Tibial artery (tissue), 4 donors: ENCODE results near the gene TMEM269.

Experiments used
- DNase-seq, 2 donors: peaks; one replicate each; pipeline ENCODE4 v3.0.0-alpha.2; 2019
- H3K27ac ChIP-seq, 2 donors: fragments of 200-600 bp; sonication (generic) in 1 of 2; 1 replicate in 1 of 2; 2 replicates in 1 of 2; pipeline ENCODE4 v1.5.1; 2018 to 2019; ENCODE audit warnings: mild to moderate bottlenecking in 1 of 2
- H3K27me3 ChIP-seq, 2 donors: fragments of 200-600 bp; sonication (generic) in 1 of 2; one replicate each; pipeline versions ENCODE4 v1.5.1 to v1.6.0; 2016 to 2019
- H3K36me3 ChIP-seq, 3 donors: fragments of 200-600 bp; sonication (generic) in 2 of 3; one replicate each; pipeline ENCODE4 v1.5.1; 2016 to 2019; ENCODE audit warnings: mild to moderate bottlenecking in 2 of 3
- H3K4me1 ChIP-seq, 4 donors: fragments of 200-600 bp; sonication (generic) in 2 of 4; 1 replicate in 3 of 4; 2 replicates in 1 of 4; pipeline ENCODE4 v1.5.1; 2016 to 2019
- H3K4me3 ChIP-seq, 2 donors: fragments of 200-600 bp; sonication (generic) in 1 of 2; 1 replicate in 1 of 2; 2 replicates in 1 of 2; pipeline ENCODE4 v1.5.1; 2018 to 2019; ENCODE audit warnings: mild to moderate bottlenecking in 2 of 2
- H3K9me3 ChIP-seq, 3 donors: fragments of 200-600 bp; sonication (generic) in 1 of 3; one replicate each; pipeline ENCODE4 v1.5.1; 2016 to 2019
- intact Hi-C: fragments of 100-400 bp; cut with DNase I; formaldehyde crosslinking; loops from one replicate; pipeline ENCODE4 v1.15.0; 2023; ENCODE audit warnings: low total_unique reads
- TF ChIP-seq, protein P1 (sequence below), 2 experiments: fragments of 200-600 bp in 1 of 2; fragments of 450-650 bp in 1 of 2; IDR thresholded peaks; one replicate each; pipeline ENCODE4 v1.5.1; 2017 to 2019; ENCODE audit warnings: antibody characterized with exemption in 2 of 2, mild to moderate bottlenecking in 1 of 2, moderate library complexity in 1 of 2

The TMEM269 gene

DNA sequence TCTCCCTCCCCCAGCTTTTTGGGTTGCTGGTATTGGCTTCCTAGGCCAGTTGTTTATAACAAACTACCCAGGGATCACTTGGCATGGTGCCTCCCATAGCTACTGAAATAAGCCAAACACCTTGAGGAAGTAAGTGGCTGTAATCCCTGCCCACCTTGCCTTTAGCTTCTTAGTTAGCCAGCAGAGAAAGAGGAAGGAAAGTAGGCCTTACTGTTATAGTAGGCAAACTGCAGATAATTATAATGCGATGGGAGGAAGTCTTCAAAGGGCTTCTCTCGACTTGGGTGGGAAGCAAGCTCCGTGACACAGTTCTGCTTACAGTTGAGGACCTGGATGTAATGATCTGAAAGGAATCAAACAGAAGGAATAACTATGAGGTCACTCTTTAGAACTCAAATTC, 26.1 kb upstream of the TMEM269 start:
- H3K36me3 ChIP-seq, result peaks cover 66 to 81% (median 73%) of the 10 kb centered on the region in 3 donors

GRCh38 chr1:42759114-42759513, 25.7 kb upstream of the TMEM269 start:
- Histone ChIP-seq H3K27ac (no peak overlapping the region), H3K27me3 (no peaks in the 10 kb centered on the region), H3K4me1 (peaks cover 0 to 9% (median 2%) of the 10 kb centered on the region in 4 donors), H3K36me3 (peaks cover 61 to 77% (median 68%) of the 10 kb centered on the region in 3 donors), H3K9me3 (no peaks in the 10 kb centered on the region), H3K4me3 (no peak overlapping the region)
- DNase-seq, result no peak
- TF ChIP-seq, protein P1, sequence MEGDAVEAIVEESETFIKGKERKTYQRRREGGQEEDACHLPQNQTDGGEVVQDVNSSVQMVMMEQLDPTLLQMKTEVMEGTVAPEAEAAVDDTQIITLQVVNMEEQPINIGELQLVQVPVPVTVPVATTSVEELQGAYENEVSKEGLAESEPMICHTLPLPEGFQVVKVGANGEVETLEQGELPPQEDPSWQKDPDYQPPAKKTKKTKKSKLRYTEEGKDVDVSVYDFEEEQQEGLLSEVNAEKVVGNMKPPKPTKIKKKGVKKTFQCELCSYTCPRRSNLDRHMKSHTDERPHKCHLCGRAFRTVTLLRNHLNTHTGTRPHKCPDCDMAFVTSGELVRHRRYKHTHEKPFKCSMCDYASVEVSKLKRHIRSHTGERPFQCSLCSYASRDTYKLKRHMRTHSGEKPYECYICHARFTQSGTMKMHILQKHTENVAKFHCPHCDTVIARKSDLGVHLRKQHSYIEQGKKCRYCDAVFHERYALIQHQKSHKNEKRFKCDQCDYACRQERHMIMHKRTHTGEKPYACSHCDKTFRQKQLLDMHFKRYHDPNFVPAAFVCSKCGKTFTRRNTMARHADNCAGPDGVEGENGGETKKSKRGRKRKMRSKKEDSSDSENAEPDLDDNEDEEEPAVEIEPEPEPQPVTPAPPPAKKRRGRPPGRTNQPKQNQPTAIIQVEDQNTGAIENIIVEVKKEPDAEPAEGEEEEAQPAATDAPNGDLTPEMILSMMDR (IDR thresholded peaks at IDR 0.05), result no peak
- intact Hi-C loops, result loop anchor here (5.0 kb wide), 1 partner anchor 77 kb away; the partner anchor contains the start of gene YBX1

More for the DNA sequence above, 26.1 kb upstream of the TMEM269 start:
- H3K27ac ChIP-seq, result no peak overlapping the region
- intact Hi-C loops, result loop anchor here (5.0 kb wide), 1 partner anchor 76 kb away; the partner anchor contains the start of gene YBX1
- no peak overlapping the region for H3K4me3 ChIP-seq
- no peaks in the 10 kb centered on the region for H3K9me3 ChIP-seq
- no peaks in the 10 kb centered on the region for H3K27me3 ChIP-seq
- DNase-seq, result no peak
- H3K4me1 ChIP-seq, result peaks cover 0 to 5% (median 0%) of the 10 kb centered on the region in 4 donors
- TF ChIP-seq, protein P1 (IDR thresholded peaks at IDR 0.05), result no peak

DNA sequence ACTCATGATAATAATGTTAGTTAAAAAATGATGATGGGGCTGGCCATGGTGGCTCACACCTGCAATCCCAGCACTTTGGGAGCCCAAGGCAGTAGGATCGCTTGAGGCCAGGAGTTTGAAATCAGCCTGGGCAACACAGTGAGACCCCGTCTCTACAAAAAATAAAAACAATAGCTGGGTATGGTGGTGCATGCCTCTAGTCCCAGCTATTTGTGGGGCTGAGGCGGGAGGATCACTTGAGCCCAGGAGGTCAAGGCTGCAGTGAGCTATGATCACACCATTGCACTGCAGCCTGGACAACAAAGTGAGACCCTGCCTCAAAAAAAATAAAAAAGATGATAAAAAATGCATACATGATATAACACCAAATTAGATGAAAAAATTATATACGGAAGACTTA, 23.2 kb upstream of the TMEM269 start:
- TF ChIP-seq, protein P1 (IDR thresholded peaks at IDR 0.05), result no peak
- Histone ChIP-seq H3K36me3 (peaks cover 37 to 52% (median 44%) of the 10 kb centered on the region in 3 donors), H3K4me1 (peaks cover 0 to 23% (median 10%) of the 10 kb centered on the region in 4 donors), H3K27ac (no peak overlapping the region), H3K27me3 (no peaks in the 10 kb centered on the region), H3K9me3 (no peaks in the 10 kb centered on the region), H3K4me3 (no peak overlapping the region)
- intact Hi-C loops, result no loop called here
- DNase-seq, result no peak

DNA sequence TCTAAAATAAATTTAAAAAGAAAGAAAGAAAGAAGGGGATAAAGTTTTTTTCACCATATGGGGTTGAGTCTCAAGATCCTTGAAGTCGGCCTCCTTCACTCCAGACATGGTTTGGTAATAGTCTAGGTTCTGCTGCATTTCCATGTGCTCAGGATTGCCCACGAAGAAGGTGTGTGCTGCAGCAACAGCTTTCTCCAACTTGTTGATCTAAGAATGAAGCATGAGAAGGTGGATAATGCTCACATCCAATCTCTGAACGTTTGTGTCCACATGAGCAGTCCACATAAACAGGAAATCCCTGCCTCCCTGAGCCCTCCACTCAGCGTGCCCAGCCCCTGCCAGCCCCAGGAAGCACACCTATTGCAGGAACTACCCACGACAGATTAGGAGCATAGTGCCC, 22.5 kb upstream of the TMEM269 start:
- TF ChIP-seq, protein P1 (IDR thresholded peaks at IDR 0.05), result no peak
- H3K4me3 ChIP-seq, result no peak overlapping the region
- no peak overlapping the region for H3K27ac ChIP-seq
- intact Hi-C loops, result no loop called here
- H3K36me3 ChIP-seq, result peaks cover 33 to 45% (median 41%) of the 10 kb centered on the region in 3 donors
- no peaks in the 10 kb centered on the region for H3K9me3 ChIP-seq
- H3K27me3 ChIP-seq, result no peaks in the 10 kb centered on the region
- peaks cover 0 to 23% (median 10%) of the 10 kb centered on the region in 4 donors for H3K4me1 ChIP-seq
- DNase-seq, result no peak

- H3K4me1 ChIP-seq, result peaks cover 0 to 42% (median 18%) of the 10 kb centered on the region in 4 donors
- intact Hi-C loops, result loop anchor here (5.0 kb wide), 1 partner anchor 52 kb away; the partner anchor contains the start of genes ERMAP and SVBP
- H3K4me3 ChIP-seq, result peak overlapping the region; percentile 86 to 98
- TF ChIP-seq, protein P1 (IDR thresholded peaks at IDR 0.05), result no peak
- H3K27ac ChIP-seq, result peak overlapping the region; percentile 89 to 94
- H3K9me3 ChIP-seq, result no peaks in the 10 kb centered on the region
- H3K27me3 ChIP-seq, result no peaks in the 10 kb centered on the region
- DNase-seq, result no peak
- H3K36me3 ChIP-seq, result peaks cover 5 to 17% (median 13%) of the 10 kb centered on the region in 3 donors
Measured at GRCh38 chr1:42765269-42765668, 19.5 kb upstream of the TMEM269 start.
